GM12864 (cell line): Measurements from ENCODE around the gene ACSM3.
"Not testable (repeated sequence)": the region's sequence is repeated elsewhere in the genome, so short reads cannot be mapped to it uniquely, and the experiment has no call there.

Source experiments
- DNase-seq: peaks from one replicate; pipeline ENCODE4 v3.0.0-alpha.2; 2011; ENCODE audit warnings: low read depth
- H3K4me3 ChIP-seq: 2 replicates; pipeline ENCODE4 v1.5.1; 2011; ENCODE audit warnings: mild to moderate bottlenecking, low read depth, low read length, control low read depth
- CTCF ChIP-seq: IDR thresholded peaks from 2 replicates; pipeline ENCODE4 v1.5.1; 2011; ENCODE audit warnings: low read depth, mild to moderate bottlenecking, moderate library complexity, low read length, control low read depth, inconsistent platforms; ENCODE audit errors: missing control alignments

Gene ACSM3

GRCh38 chr16:20744922-20745440 is 18.8 kb upstream of the ACSM3 start:
- no peak overlapping the region for H3K4me3 ChIP-seq
- TF ChIP-seq CTCF: no peak
- no peak for DNase-seq

- no peak for TF ChIP-seq CTCF
- no peak overlapping the region for H3K4me3 ChIP-seq
- no peak for DNase-seq
Measured at GRCh38 chr16:20746461-20746860, 17.4 kb upstream of the ACSM3 start.

- TF ChIP-seq CTCF: no peak
- no peak for DNase-seq
- no peak overlapping the region for H3K4me3 ChIP-seq
Measured at GRCh38 chr16:20747030-20747816, 16.6 kb upstream of the ACSM3 start.

- H3K4me3 ChIP-seq: no peak overlapping the region
- no peak for TF ChIP-seq CTCF
- no peak for DNase-seq
Measured at GRCh38 chr16:20749474-20749873, 14.3 kb upstream of the ACSM3 start.

GRCh38 chr16:20750558-20750957 is 13.3 kb upstream of the ACSM3 start:
- no peak for TF ChIP-seq CTCF
- H3K4me3 ChIP-seq: no peak overlapping the region
- DNase-seq: no peak

- DNase-seq: no peak
- no peak overlapping the region for H3K4me3 ChIP-seq
- TF ChIP-seq CTCF: no peak
Measured at GRCh38 chr16:20753727-20754126, 10.1 kb upstream of the ACSM3 start.

GRCh38 chr16:20755238-20755637 is 8.6 kb upstream of the ACSM3 start:
- no peak overlapping the region for H3K4me3 ChIP-seq
- DNase-seq: no peak
- no peak for TF ChIP-seq CTCF

GRCh38 chr16:20755799-20756198 is 8.0 kb upstream of the ACSM3 start:
- not testable (repeated sequence) for H3K4me3 ChIP-seq, DNase-seq
